ENCODE measurements around the gene EPHB1.

EPHB1 gene

GRCh38 chr3:134846911-134847317, 51.9 kb downstream of the EPHB1 start:
- in situ Hi-C loops (cut with MboI; ENCODE audit: low sequenced_read_pairs), result no loop called here

GRCh38 chr3:134847349-134847748, 52.3 kb downstream of the EPHB1 start:
- in situ Hi-C loops (cut with MboI; ENCODE audit: low sequenced_read_pairs), result no loop called here

- in situ Hi-C loops (cut with MboI; ENCODE audit: low sequenced_read_pairs), result no loop called here
Observed at GRCh38 chr3:134849561-134849960, 54.5 kb downstream of the EPHB1 start.

GRCh38 chr3:134850761-134851160, 55.7 kb downstream of the EPHB1 start:
- in situ Hi-C loops (cut with MboI; ENCODE audit: low sequenced_read_pairs), result no loop called here

- in situ Hi-C loops (cut with MboI; ENCODE audit: low sequenced_read_pairs), result no loop called here
Observed at GRCh38 chr3:134852132-134852531, 57.1 kb downstream of the EPHB1 start.

GRCh38 chr3:134852893-134853351, 57.9 kb downstream of the EPHB1 start:
- in situ Hi-C loops (cut with MboI; ENCODE audit: low sequenced_read_pairs), result no loop called here

- in situ Hi-C loops (cut with MboI; ENCODE audit: low sequenced_read_pairs), result no loop called here
Observed at GRCh38 chr3:134854254-134854653, 59.2 kb downstream of the EPHB1 start.

- in situ Hi-C loops (cut with MboI; ENCODE audit: low sequenced_read_pairs), result no loop called here
Observed at GRCh38 chr3:134857356-134857755, 62.3 kb downstream of the EPHB1 start.

- in situ Hi-C loops (cut with MboI; ENCODE audit: low sequenced_read_pairs), result no loop called here
Observed at GRCh38 chr3:134857776-134858362, 62.8 kb downstream of the EPHB1 start.

- in situ Hi-C loops (cut with MboI; ENCODE audit: low sequenced_read_pairs), result no loop called here
Observed at GRCh38 chr3:134858441-134859035, 63.5 kb downstream of the EPHB1 start.

- in situ Hi-C loops (cut with MboI; ENCODE audit: low sequenced_read_pairs), result no loop called here
Observed at GRCh38 chr3:134859341-134859740, 64.3 kb downstream of the EPHB1 start.

- in situ Hi-C loops (cut with MboI; ENCODE audit: low sequenced_read_pairs), result no loop called here
Observed at GRCh38 chr3:134860141-134860540, 65.1 kb downstream of the EPHB1 start.

GRCh38 chr3:134863915-134864314, 68.9 kb downstream of the EPHB1 start:
- in situ Hi-C loops (cut with MboI; ENCODE audit: low sequenced_read_pairs), result no loop called here

- in situ Hi-C loops (cut with MboI; ENCODE audit: low sequenced_read_pairs), result no loop called here
Observed at GRCh38 chr3:134864636-134865035, 69.6 kb downstream of the EPHB1 start.

GRCh38 chr3:134867277-134867676, 72.2 kb downstream of the EPHB1 start:
- in situ Hi-C loops (cut with MboI; ENCODE audit: low sequenced_read_pairs), result no loop called here

- in situ Hi-C loops (cut with MboI; ENCODE audit: low sequenced_read_pairs), result no loop called here
Observed at GRCh38 chr3:134869153-134869726, 74.2 kb downstream of the EPHB1 start.

- in situ Hi-C loops (cut with MboI; ENCODE audit: low sequenced_read_pairs), result no loop called here
Observed at GRCh38 chr3:134871818-134872217, 76.8 kb downstream of the EPHB1 start.

- in situ Hi-C loops (cut with MboI; ENCODE audit: low sequenced_read_pairs), result no loop called here
Observed at GRCh38 chr3:134872440-134873388, 77.7 kb downstream of the EPHB1 start.

GRCh38 chr3:134873789-134874188, 78.7 kb downstream of the EPHB1 start:
- in situ Hi-C loops (cut with MboI; ENCODE audit: low sequenced_read_pairs), result no loop called here

- in situ Hi-C loops (cut with MboI; ENCODE audit: low sequenced_read_pairs), result no loop called here
Observed at GRCh38 chr3:134874737-134875413, 79.8 kb downstream of the EPHB1 start.

- in situ Hi-C loops (cut with MboI; ENCODE audit: low sequenced_read_pairs), result no loop called here
Observed at GRCh38 chr3:134876836-134877235, 81.8 kb downstream of the EPHB1 start.

Measured in hTERT RPE-1 (cell line).